Stimulated activated CD4-positive, alpha-beta T cell treated with anti-CD3 and anti-CD28 coated beads, Interleukin-15, amount 100 ng/mL, for 1 hour (primary cell): ENCODE results near the gene FYN.

Experiments used
- DNase-seq, 2 donors: peaks; one replicate each; pipeline ENCODE4 v3.0.0-alpha.2; 2020; ENCODE audit warnings: low read depth in 1 of 2, low spot score in 1 of 2

Gene FYN

DNA sequence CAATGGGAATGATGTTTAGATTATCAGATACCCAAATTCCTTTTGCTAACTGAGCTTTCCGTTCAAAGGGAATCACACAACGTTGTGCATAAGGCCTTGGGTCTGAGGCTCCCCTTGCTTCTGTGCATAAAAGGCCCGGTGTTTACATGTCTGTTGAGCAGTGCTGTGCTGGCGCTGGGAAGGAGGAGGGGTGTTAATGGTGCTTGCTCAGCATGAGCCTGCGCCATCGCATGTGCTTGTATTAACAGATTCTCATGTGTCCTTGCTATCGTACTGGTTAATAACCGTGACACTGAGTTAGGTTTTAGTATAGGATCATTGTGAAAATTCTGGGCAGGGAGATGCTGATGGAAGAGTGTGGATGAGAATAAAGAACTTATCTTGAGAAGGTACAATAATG is 205.3 kb downstream of the FYN start:
- no peak for DNase-seq

DNA sequence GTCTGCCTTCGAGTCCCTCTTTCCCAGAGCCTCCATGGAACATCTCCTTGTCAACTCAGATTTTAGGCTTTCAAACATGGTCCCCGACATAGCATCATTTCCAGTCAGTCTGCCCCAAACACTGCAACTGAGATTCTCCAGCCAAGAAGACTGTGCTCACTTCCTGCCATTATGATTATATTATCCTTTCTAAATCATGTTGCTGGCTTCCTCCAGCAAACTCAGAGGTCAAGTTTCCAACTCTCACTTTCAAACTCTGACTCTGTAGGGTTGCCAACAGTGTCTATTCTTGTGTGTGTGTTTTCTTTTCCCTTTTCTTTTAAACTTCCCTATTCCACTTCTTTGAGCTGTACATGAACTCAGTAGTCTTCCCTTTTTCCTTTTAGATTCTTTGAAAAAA is 206.4 kb downstream of the FYN start:
- DNase-seq = no peak

DNA sequence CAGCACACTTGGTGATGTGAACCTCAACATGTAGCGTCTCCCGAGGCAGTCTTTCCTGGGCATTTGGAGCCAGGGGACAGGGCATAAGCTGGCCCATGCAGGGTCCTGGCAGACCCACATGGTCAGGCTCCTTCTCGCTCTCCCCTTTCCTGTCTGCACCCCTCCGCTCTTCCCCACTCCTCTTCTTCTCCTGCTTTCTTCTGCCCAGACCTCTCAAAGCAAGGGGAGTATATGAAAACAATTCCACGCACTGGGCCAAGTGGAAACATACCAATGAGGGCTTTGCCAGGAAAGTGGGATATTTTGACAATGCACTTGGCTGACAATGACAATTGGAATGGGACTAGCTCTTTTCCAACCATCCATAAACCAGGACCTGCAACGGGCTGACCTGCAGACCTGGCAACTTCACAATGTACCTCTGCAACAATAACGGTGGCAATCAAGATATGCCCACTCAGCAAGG is 208.7 kb downstream of the FYN start:
- DNase-seq = no peak

DNA sequence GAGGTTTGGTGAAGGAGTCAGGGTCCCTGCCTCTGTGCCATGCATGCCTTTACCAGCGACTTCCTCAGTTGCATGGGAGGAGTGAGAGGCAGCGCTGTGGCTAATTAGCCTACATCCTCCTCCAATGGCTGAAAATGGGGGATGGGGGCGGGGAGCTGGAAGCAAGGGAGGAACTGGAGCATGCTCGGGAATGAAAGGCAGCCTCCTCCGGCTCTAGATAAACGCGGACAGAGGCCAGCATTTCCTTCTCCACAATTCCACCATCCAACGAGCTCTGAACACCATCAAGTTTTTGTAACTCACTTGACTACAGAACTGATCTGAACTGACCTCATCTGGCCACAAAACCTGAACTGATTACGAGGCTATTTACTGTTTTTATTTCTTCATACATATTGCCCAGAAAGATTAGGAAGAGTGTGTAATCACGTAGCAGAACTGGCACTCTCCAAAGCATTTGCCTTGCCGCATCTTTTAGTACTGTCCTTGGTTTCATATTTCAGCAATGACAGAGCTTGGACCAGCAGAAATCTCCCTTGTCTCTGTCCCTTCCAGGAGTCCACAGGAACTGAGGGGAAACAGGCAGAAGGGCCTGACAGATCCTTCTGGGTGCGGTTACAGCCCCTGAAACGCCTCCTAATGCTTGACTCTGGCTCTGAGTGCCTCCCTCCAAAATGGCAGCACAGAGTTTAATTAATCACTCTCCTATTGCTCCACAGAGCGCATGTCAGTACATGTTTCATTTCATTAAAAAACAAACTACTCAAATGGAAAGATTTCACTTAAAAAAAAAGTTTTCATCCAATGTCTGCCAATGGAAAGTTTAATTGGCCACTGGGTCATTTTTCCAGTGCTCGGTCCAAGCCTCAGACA is 209.3 kb downstream of the FYN start:
- no peak for DNase-seq

DNA sequence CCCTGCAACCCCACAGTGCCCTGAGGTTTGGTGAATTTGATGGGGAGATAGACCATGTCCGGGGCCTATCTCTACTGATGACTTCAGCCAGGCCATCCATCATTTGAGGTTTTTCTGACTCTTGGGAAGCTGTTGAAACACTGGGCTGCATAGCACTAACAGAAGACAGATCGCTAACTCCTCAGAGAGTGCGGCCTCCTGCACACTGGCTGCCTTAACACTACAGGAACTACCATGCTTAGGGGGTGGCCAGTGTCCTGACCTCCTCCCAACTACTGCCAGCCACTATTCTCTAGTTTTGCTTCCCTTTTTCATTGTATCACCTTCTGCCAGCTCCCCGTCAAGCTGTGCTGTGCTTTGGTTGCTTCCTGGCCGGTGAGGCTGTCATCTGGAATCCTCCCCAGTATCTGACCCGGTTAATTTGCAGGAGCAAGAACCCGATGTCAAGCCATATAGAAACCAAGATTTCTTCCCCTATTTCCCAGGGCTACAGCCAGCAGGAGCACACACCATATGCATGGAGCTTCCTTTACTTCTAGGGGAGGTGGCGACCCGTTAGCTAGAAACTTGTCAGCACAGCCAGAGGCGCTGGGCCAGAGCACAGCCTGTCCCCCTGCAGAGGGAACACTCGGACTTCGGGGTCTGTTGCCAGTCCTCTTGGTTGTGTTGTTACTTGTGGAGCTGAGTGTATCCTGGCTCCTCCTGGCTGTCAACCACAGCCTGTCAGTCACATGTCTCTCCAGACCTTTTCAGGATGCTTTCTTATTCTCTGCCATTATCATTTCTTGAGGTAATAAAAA is 210.3 kb downstream of the FYN start:
- no peak for DNase-seq

DNA sequence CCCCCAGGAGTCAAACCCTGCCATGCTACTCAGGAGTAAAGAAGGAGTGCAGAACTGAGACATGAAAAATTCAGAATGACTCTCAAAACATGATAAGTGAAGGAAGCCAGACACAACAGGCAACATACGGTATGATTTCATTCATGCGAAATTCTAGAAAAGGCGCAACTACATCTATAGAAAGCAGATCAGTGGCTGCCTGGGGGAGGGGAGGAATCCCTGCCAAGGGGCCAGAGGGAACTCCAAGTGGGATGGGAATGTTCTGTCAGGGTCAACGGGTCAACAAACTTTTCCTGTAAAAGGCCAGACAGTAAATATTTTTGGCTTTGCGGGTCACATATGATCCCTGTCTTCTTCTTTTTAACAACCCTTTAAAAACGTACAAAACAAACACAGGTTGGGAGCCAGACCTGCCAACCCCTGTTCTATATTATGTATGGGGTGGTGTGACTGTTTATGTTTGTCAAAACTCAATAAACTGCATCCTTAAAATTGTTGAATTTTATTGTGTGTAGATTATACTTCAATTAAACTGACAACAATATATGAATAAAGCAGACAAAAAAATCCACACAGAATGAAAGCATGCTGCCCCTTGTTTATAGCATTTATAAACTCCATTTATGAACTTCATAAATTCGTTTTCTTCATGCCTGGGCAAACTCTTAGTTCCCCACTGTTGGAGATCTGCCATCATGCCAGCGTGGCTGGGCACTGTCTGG is 211.0 kb downstream of the FYN start:
- no peak for DNase-seq

DNA sequence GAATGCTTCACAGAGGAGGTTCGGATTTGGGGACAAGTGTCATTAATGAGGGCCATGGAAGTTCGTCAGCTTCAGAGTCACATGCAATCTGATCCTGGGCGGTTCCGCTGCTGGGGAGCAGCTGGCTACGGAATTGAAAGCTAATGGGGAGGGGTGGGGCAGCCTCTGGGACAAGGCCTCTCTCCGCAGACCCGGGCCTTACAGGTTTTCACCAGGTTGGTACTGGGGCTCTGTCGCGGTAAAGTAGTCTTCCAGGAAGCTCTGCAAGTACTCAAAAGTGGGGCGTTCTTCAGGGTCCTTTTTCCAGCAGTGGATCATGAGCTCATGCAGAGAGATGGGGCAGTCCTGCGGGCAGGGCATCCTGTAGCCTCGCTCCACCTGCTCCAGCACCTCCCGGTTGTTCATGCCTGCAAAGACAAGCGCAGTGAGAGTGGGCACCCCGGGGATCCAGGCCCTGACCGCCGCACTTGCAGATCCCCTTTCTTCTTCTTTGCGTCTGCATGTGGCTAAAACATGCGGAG is 211.7 kb downstream of the FYN start:
- DNase-seq = no peak

DNA sequence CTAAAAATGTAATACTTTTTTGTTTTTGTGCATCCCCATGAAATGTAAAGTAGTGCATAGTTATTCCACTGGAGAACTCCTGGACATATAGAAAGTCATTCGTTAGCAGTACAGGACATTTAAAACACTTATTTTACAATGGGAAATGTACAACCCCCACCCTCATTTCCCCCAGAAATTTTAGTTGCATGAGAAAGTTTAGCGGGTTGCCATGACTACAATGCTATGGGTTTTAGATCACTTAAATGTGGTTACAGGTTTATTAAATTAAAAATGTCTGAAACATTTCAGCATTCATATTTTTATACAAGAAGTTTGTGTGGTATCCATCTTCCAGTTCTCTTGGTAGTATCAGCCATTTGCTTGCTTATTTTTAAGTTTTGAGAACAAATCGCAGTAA is 212.7 kb downstream of the FYN start:
- no peak for DNase-seq

DNA sequence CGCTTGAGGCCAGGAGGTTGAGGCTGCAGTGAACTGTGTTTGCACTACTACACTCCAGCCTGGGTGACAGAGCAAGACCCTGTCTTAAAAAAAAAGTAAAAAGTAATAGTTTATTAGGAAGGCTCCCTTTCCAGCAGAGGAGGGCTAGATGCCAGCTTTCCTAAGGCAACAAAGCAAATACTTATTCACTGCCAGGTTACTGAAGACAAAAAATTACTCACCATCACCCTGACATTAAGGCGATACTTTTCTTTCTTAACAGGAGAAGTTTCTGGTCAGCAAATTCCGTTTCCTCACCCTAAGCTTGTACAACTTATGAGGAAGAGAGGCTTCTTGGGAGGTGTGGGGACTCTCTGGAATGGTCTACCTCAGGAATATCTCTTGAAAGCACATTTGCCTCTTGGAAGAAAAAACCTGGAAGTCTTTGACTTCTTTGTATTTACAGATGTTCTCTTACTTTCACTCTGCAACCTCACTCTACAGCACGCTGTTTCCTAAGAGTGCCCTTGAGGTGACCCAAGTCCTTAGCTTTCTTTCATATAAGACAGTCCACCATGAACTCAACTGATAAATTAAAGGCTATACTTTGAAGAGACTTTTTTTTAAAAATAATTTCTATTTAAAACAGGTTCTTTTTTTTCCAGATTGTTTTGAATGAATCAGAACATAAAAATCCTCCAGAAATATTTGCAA is 214.6 kb downstream of the FYN start:
- no peak for DNase-seq

DNA sequence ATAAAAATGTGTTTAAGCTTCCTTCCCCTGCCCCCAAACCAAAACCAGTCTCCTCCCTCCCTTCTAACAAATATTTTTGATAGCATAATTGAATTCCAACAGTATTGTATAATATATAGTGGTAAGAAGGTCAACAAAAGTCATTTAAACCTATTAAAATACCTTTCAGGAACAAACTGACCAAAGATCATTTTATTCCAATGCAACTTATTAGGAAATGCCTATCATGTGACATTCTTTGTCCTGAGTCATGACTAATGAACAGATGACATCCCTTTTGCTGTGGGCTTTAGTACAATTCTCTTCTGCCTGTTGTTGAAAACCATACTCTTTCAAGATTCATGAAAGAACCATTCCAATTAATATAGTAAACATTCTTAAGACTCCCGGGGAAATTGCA is 216.1 kb downstream of the FYN start:
- DNase-seq = no peak

DNA sequence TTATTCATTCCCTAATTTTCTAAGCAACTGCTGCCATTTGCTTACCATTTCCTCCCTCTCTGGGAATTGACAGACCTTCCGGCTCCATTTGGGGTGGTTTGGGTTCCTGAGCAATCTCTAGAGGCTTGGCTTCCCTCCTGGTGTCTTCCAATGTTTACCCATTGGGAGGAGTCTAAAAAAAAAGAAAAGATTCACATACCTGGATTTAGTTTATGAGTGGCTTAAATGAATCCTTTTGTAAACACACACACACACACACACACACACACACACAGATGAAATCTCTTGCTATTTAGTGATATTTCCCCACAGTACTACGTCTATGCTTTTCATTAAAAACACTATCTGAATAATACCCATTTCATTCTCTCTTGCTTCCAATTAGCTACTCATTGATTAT is 219.3 kb downstream of the FYN start:
- DNase-seq = no peak

DNA sequence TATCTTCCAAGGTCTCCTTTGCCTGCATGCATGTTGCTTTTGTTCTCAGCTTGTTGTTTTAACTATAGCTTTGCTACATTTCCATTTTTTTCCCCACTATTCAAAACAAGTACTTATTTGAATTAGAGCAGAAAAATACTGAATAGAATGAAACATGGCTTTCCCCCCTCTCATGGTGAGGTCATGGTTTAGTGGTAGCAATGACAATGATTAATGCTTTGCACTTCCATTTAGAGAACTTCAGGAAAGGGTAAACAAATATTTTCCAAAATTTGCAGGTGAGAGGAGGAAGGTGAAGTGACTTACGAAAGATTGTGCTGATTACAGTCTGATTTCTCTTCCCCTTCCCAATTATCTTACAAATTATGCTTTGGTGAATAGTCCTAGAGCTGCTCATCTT is 219.8 kb downstream of the FYN start:
- DNase-seq = no peak

DNA sequence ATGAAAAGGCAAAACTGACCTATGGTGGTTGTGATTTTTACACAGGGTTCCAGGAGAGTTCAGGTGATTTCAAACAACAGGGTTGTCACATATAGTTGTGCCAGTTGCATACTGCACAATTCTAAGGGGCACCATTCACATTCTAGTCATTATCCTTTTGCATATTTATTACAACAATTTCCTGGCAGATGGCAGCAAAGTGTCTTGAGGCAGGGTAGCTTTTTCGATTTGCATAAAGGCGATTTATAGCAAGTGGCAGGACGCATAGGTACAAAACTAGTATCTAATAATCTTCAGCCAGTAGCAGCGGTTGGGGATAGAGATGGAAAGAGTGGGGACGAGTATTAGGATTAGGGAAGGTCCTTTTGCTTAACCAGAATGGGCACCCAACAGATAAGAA is 221.1 kb downstream of the FYN start:
- no peak for DNase-seq

DNA sequence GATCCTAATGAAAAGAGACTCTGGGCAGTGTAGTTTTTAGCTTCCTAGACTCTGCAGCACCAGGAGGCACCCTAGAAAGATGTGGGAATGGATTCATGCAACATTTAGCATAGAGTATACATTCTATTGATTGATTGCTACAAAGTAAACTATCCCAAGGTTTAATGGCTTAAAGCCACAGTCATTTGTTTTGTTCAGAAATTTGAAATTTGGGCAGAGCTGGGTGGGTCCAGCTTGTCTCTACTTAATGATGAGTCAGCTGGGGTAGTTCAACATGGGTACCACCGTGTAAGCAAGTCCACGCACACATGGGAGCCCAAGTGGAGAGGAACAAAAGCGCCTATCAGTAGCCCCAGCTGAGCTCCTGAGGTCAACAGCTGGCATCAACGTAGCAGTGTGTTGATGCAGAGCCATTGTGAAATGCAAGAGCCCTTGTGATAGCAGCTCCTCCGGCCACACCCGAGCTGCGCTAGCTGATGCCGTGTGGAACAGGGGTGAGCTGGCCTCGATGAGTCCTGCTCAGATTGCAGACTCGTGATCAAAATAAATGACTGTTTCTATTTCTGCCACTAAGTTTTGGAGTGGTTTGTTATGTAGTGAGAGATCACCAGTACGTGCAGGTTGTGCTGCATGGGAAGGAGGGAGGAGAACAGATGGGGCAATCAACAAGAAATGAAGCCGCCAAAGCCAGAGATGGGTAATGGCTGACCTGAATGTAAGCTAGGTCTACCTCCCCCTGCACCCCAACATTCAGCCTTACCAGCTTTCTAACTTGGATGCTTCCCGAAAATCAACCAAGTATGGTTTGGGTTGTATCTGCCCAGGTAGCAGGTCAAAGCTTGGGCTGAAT is 221.8 kb downstream of the FYN start:
- no peak for DNase-seq

DNA sequence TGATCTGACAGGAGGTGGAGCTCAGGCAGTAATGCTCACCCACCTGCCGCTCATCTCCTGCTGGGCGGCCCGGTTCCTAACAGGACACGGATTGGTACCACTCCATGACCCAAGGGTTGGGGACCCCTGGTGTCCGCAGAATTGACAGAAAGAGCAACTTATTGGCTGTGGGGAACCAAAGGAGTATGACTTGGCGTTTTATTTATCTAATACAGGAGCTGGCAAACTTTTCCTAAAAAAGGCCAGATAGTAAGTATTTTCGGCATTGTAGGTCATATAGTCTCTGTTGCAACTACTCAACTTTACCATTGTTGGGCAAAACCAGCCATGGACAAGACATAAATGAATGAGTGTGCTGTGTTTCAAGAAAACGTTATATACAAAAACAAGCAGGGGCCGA is 223.2 kb downstream of the FYN start:
- no peak for DNase-seq

DNA sequence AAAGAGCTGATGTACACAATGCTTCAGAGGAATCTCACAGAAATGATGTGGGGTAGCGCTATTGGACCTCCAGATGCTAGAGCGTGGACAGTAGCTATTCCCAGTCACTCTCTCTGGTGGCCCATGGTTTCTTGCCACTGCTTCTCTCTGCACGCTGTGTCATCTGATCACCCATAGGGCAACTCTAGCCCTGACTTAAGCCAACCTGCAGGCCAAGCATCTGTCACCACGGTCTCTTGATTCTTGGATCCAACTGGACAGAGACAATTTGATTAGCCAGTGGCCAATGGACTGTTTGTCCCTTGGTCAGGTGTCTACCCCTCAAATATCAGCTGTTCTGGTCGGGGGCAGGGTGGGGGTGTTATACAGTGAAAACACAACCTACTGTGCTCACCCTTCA is 225.2 kb downstream of the FYN start:
- DNase-seq = no peak

DNA sequence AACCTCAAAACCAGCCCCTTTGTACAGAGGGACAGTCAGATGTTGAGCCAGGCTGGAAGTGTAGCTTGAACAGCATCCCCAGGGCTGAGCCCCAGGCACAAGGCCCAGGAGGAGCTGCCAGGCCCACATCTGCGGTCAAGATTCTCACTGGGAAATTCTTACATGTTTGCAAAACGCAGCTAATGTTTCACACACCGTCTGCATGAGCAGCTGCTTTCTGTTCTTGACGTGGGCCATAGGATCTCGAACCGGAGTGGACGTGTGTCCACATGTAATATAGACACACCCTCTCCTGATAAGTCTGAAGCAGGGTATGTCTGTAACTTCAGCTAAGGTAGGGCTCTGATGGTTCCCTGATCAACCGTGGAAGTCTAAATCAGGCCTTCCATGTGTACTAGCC is 226.3 kb downstream of the FYN start:
- DNase-seq = no peak

DNA sequence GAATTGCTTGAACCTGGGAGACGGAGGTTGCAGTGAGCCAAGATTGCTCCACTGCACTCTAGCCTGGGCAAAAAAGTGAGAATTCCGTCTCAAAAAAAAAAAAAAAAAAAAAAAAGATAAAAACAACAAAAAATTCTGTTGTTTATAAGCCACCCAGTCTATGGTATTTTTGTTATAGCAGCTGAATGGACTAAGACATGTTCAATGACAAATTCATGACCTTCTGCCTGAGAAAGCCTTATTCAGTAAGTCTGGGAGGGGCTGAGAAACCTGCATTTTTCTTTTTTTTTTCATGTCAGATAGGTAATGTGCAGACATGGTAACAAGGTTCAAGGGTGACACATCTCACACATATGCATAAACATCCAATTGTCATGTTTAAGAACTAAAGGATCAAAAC is 227.2 kb downstream of the FYN start:
- DNase-seq = no peak

DNA sequence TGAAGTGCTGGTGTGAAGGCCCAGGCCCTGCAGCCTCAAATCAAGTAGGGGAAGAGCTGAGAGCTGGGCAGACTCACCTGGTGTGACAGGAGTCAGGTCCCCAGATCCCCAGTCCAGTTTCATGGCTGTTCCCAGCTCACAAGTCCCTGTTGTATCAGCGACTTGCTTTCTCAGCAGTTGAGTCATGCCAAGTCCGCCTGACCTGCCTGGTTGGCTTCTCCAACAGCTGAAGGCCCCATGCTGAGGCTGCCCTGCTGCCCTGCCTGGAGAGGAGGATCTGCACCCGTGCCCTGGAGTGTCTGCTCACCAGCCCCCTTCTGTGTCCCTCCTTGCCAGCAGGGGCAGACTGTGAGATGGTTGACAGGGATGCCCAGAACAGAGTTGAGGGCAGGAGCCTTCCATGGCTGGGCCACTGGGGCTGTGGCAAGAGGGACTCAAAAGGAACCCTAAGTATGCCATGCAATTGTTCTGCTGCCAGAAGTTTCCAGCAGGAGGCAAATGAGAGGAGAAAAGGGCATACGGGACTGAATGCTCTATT is 228.3 kb downstream of the FYN start:
- no peak for DNase-seq
